Ishikawa (cell line): ENCODE results near the gene ITGA8.

Source experiments
- CEBPB ChIP-seq: IDR thresholded peaks from 2 replicates; pipeline ENCODE4 v1.6.1; 2012
- CREB1 ChIP-seq: IDR thresholded peaks from 2 replicates; pipeline ENCODE4 v1.6.1; 2012; ENCODE audit warnings: low read depth
- EGR1 ChIP-seq: IDR thresholded peaks from 2 replicates; pipeline ENCODE4 v1.6.1; 2012
- EP300 ChIP-seq: IDR thresholded peaks from 2 replicates; pipeline ENCODE4 v1.6.1; 2012; ENCODE audit warnings: borderline replicate concordance
- FOXM1 ChIP-seq: IDR thresholded peaks from 2 replicates; pipeline ENCODE4 v1.6.1; 2012; ENCODE audit warnings: low read depth, borderline replicate concordance
- NFIC ChIP-seq: IDR thresholded peaks from 2 replicates; pipeline ENCODE4 v1.6.1; 2012
- RAD21 ChIP-seq: IDR thresholded peaks from 2 replicates; pipeline ENCODE4 v1.6.1; 2012; ENCODE audit warnings: low read depth
- TAF1 ChIP-seq: IDR thresholded peaks from 2 replicates; pipeline ENCODE4 v1.6.1; 2012; ENCODE audit warnings: low read depth, mild to moderate bottlenecking
- TCF12 ChIP-seq: IDR thresholded peaks from 2 replicates; pipeline ENCODE4 v1.6.1; 2012; ENCODE audit warnings: low read depth
- TEAD4 ChIP-seq: IDR thresholded peaks from 2 replicates; pipeline ENCODE4 v1.6.1; 2012
- YY1 ChIP-seq: IDR thresholded peaks from 2 replicates; pipeline ENCODE4 v1.6.1; 2012; ENCODE audit warnings: low read depth
- ZBTB7A ChIP-seq: IDR thresholded peaks from 2 replicates; pipeline ENCODE4 v1.6.1; 2012; ENCODE audit warnings: low read depth
- TF ChIP-seq, protein P1 (sequence below): IDR thresholded peaks from 2 replicates; pipeline ENCODE4 v1.6.1; 2012
- TF ChIP-seq, protein P2 (sequence below): IDR thresholded peaks from 2 replicates; pipeline ENCODE4 v1.6.1; 2012; ENCODE audit warnings: low read depth, mild to moderate bottlenecking
- TF ChIP-seq, protein P3 (sequence below): IDR thresholded peaks from 2 replicates; pipeline ENCODE4 v1.6.1; 2012

Gene ITGA8

DNA sequence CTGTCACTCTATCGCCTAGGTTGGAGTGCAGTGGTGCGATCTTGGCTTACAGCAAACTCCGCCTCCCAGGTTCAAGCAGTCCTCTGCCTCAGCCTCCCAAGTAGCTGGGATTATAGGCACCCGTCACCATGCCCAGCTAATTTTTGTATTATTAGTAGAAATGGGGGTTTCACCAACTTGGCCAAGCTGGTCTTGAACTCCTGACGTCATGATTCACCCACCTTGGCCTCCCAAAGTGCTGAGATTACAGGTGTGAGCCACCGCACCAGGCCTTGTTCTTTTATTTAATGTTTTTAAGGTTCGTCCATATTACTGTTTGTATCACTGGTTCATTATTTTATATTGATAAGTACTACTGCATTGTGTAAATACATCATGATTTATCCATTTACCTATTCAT lies 10.2 kb upstream of the ITGA8 start:
- TF ChIP-seq NFIC = no peak
- no peak for TF ChIP-seq TEAD4
- TF ChIP-seq ZBTB7A = no peak

DNA sequence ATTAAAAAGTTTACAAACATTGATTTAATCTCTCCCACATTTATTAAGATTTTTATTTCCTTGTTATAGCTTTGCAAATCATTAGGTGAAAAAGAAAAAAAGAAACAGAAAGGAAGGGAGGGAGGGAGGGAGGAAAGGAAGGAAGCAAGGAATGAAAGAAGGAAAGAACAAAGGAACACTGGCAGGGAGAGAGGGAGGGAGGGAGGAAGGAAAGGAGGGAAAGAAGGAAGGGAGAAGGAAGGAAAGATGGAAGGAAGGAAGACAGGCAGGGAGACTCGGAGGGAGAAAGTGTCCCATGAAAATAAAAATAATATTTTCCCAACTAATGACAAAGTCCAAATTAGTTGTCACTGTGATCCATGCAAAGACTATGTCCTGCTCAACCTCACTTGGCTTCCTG lies 6.3 kb upstream of the ITGA8 start:
- TF ChIP-seq CREB1 (no peak), ZBTB7A (no peak), CEBPB (no peak)
- TF ChIP-seq, protein P1, sequence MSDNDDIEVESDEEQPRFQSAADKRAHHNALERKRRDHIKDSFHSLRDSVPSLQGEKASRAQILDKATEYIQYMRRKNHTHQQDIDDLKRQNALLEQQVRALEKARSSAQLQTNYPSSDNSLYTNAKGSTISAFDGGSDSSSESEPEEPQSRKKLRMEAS = no peak

DNA sequence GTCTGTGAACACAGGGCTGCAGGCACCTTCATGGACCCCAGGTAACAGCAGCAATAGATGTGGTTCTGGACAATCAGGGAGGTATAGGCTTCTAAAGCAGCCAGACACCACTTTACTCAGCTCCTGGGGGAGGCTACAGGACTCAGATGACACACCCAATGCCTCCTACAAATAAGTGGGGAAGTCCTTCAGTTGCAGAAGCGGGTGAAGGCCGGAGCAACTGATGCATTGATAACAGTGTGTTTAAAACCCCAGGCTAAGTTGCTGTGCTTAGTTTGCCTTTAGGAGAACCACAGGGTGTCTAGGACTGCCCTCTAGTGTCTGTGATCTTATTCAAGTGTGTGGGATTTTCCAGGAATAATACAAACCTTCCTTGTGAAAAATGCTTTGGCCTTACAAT lies 5.9 kb upstream of the ITGA8 start:
- no peak for TF ChIP-seq NFIC
- no peak for TF ChIP-seq TCF12
- peak; percentile 43 for TF ChIP-seq RAD21
- TF ChIP-seq TEAD4 = no peak
- TF ChIP-seq FOXM1 = no peak
- TF ChIP-seq CEBPB = no peak
- TF ChIP-seq EP300 = no peak

DNA sequence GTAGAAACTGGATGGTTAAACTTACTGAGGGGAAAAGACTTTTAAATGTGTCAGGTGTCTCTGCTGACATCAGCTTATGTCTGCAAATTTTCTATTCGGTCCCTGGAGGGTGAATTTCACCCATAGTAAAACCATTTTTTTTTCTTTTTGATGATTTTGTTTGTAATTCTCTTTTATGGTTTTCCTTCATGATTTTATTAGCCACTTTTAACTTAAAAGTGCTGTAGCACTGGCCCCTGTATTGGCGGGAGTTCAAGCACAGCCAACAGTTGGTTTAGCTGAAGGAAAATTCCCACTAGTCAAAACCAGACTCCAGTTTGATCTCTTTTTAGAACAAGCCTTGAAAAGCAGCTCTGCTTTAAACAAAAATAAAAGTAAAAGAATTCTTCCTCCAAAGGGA lies 5.0 kb upstream of the ITGA8 start:
- TF ChIP-seq TCF12 (no peak), EGR1 (no peak), CEBPB (no peak)
- TF ChIP-seq, protein P2, sequence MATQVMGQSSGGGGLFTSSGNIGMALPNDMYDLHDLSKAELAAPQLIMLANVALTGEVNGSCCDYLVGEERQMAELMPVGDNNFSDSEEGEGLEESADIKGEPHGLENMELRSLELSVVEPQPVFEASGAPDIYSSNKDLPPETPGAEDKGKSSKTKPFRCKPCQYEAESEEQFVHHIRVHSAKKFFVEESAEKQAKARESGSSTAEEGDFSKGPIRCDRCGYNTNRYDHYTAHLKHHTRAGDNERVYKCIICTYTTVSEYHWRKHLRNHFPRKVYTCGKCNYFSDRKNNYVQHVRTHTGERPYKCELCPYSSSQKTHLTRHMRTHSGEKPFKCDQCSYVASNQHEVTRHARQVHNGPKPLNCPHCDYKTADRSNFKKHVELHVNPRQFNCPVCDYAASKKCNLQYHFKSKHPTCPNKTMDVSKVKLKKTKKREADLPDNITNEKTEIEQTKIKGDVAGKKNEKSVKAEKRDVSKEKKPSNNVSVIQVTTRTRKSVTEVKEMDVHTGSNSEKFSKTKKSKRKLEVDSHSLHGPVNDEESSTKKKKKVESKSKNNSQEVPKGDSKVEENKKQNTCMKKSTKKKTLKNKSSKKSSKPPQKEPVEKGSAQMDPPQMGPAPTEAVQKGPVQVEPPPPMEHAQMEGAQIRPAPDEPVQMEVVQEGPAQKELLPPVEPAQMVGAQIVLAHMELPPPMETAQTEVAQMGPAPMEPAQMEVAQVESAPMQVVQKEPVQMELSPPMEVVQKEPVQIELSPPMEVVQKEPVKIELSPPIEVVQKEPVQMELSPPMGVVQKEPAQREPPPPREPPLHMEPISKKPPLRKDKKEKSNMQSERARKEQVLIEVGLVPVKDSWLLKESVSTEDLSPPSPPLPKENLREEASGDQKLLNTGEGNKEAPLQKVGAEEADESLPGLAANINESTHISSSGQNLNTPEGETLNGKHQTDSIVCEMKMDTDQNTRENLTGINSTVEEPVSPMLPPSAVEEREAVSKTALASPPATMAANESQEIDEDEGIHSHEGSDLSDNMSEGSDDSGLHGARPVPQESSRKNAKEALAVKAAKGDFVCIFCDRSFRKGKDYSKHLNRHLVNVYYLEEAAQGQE = no peak

DNA sequence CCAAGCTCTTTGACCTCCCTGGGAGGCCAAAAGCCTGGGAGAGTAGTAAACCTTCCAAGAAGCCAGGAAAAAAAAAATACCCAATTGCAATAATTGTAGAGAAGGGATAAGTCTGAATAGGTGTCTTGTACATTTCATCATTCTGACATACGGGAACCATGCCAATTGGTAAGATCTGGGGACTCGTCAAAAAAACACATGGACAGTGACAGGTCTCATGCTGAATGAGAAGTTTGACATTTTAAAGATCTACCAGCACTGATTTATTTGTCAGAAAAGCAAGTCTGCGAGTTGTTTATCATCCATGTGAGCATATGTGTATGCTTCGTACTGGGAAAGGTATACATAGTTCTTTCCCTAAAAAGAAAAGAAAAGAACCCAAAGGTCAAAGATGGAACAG lies 4.1 kb upstream of the ITGA8 start:
- no peak for TF ChIP-seq EGR1
- no peak for TF ChIP-seq TEAD4
- TF ChIP-seq FOXM1 = no peak
- TF ChIP-seq CEBPB = no peak
- no peak for TF ChIP-seq TAF1
- TF ChIP-seq, protein P2 = no peak
- TF ChIP-seq TCF12 = no peak
- TF ChIP-seq YY1 = no peak
- TF ChIP-seq, protein P3, sequence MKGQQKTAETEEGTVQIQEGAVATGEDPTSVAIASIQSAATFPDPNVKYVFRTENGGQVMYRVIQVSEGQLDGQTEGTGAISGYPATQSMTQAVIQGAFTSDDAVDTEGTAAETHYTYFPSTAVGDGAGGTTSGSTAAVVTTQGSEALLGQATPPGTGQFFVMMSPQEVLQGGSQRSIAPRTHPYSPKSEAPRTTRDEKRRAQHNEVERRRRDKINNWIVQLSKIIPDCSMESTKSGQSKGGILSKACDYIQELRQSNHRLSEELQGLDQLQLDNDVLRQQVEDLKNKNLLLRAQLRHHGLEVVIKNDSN = no peak
- TF ChIP-seq, protein P1 = no peak
- no peak for TF ChIP-seq EP300
- TF ChIP-seq CREB1 = no peak
- no peak for TF ChIP-seq NFIC
- TF ChIP-seq RAD21 = no peak
- TF ChIP-seq ZBTB7A = no peak

DNA sequence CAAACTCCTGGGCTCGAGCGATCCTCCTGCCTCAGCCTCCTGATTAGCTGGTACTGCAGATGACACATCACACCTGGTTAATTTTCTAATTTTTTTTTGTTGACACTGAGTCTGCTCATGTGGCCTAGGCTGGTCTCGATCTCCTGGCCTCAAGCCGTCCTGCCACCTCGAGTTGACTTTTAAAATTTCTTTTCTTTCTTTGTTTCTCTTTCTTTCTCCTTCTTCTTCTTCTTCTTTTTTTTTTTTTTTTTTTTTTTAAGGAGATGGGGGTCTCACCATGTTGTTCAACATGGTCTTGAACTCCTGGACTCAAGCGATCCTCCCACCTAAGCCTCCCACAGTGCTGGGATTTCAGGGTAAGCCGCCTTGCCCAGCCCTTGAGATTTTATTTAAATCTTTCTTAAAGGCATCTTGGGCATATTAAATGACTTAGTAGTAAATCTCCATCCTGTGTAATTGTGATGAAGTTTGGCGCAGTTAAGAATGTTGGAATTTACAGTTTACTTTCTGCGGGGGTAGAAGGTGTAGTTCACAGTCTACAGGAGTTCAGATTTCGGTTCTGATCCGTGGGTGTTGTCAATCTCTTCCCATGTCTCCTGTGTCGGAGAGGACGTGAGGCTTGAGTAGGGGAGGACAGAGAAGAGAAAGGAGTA lies 1.0 kb upstream of the ITGA8 start:
- TF ChIP-seq, protein P3 = no peak
- TF ChIP-seq CEBPB (no peak), FOXM1 (no peak), NFIC (no peak), CREB1 (no peak)
- TF ChIP-seq, protein P2 = no peak
